AG04449 (cell line): ENCODE results near the gene ARHGAP8.

Source experiments
- CTCF ChIA-PET: fragments of 350-600 bp; formaldehyde crosslinking; extraction: SDS; loops from one replicate; lab custom pipeline; 2021; ENCODE audit warnings: antibody characterized with exemption; lab: Yijun Ruan, JAX
- POLR2A ChIA-PET: fragments of 400-600, 350-600 bp; formaldehyde crosslinking; extraction: SDS; loops from one replicate; lab custom pipeline; 2020; ENCODE audit warnings: antibody characterized with exemption, inconsistent platforms; lab: Yijun Ruan, JAX
- DNase-seq: peaks from one replicate; pipeline ENCODE4 v3.0.0-alpha.2; 2010; ENCODE audit warnings: low read depth, low spot score
- H3K4me3 ChIP-seq: 2 replicates; pipeline ENCODE4 v1.5.1; 2011; ENCODE audit warnings: low read depth, mild to moderate bottlenecking, control low read depth, low read length
- CTCF ChIP-seq: IDR thresholded peaks from one replicate; pipeline ENCODE4 v1.5.1; 2011; ENCODE audit warnings: mild to moderate bottlenecking, moderate library complexity, low read length, control low read depth, inconsistent platforms; ENCODE audit not compliant: insufficient read depth; ENCODE audit errors: missing control alignments

The ARHGAP8 gene

DNA sequence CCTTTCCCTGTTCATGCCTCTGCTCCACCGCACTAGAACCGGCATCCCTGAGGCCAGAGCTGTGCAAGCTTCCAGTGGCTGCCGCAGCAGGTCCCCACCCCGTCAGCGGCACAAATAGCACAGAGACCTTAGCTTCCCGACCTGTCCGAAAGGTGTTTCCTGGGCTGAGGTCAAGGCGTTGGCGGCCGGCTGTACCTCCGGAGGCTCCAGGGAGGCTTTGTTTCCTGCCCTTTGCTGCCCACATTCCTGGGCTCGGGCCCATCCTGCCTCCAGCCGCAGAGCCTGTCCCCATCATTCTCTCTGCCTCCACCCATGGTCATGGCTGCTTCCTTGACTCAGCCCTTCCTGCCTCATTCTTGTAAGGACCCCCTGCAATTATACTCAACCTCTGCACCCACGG is 31.2 kb downstream of the ARHGAP8 start:
- CTCF ChIA-PET: no interaction called here

GRCh38 chr22:44786136-44786535 is 33.8 kb downstream of the ARHGAP8 start:
- DNase-seq: no peak
- no peak for TF ChIP-seq CTCF
- ChIA-PET CTCF (no interaction called here), POLR2A (no interaction called here)
- H3K4me3 ChIP-seq: no peak overlapping the region

More for the DNA sequence above, 31.2 kb downstream of the ARHGAP8 start:
- TF ChIP-seq CTCF: no peak
- no peak overlapping the region for H3K4me3 ChIP-seq
- POLR2A ChIA-PET: no interaction called here
- no peak for DNase-seq

DNA sequence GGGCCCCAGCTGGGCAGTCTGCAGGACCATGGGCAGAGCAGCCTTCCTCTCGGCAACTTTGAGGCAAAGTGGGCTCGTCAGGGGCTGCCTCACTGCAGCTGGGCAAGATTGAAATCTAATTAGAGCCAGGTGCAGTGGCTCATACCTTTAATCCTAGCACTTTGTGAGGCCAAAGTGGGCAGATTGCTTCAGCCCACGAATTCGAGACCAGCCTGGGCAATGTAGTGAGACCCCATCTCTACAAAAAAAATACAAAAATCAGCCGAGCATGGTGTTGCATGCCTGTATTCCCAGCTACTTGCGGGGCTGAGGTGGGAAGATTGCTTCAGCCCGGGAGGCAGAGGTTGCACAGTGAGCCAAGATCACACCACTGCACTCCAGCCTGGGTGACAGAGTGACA is 34.2 kb downstream of the ARHGAP8 start:
- TF ChIP-seq CTCF: no peak
- no peak for DNase-seq
- POLR2A ChIA-PET: no interaction called here
- CTCF ChIA-PET: no interaction called here
- no peak overlapping the region for H3K4me3 ChIP-seq

- no peak for TF ChIP-seq CTCF
- DNase-seq: no peak
- CTCF ChIA-PET: no interaction called here
- POLR2A ChIA-PET: no interaction called here
- no peak overlapping the region for H3K4me3 ChIP-seq
These were observed 35.5 kb downstream of the ARHGAP8 start for GRCh38 chr22:44787832-44788231.

- POLR2A ChIA-PET: no interaction called here
- no peak for TF ChIP-seq CTCF
- no peak for DNase-seq
- H3K4me3 ChIP-seq: no peak overlapping the region
- CTCF ChIA-PET: interaction anchor here (1.1 kb wide), 1 partner anchor 28 kb away, joined by 3 read pairs; no protein-coding TSS in a partner anchor
These were observed 40.7 kb downstream of the ARHGAP8 start for GRCh38 chr22:44793106-44793505.

DNA sequence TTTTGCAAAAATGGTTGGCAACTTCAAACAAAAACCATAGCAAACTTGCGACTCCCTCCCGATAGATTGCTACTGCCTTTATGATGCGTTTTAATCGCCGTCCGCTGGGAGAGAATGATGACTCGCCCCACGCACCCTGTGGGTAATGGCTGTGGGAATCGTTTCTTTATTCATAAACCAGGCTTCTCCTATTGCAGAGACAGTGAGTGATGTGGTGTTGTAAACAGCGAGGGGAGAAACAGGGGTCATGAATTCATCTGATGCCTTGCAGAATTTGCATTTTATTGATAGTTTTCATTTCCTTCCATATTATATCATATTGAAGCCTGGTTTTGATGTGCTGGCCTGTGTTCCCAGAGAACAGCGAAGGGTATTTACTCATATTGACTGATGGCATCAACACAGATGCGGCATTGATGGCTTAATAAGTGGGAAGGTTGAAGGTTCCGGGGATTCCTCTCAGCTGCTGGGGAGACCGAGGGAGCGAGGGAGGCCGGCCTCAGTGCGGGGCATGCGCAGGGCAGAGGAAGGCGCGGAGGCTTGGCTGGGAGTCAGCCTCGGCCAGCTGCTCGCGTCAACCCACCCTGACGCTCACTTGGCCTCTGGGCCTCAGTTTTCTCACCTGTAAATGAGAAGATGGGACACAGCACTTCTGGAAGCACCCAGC is 41.3 kb downstream of the ARHGAP8 start:
- ChIA-PET POLR2A (no interaction called here), CTCF (interaction anchor here (1.7 kb wide), 1 partner anchor 109 kb away, joined by 4 read pairs; no protein-coding TSS in a partner anchor)
- no peak for TF ChIP-seq CTCF
- no peak overlapping the region for H3K4me3 ChIP-seq
- no peak for DNase-seq
